Measurements from ENCODE around the gene SULT1C3. TPM values are rescaled to one million over a fixed set of nuclear protein-coding genes. Genes with fewer than 3 reads are reported as not detected.

SULT1C3 gene
- total and polyA plus RNA-seq, 2 of the 13 experiments (the other 11 are each of a cell fraction or from before 2014, with no cell fraction given): not detected

- TF ChIP-seq FOSL2 (CRISPR knock-in tag; IDR thresholded peaks at IDR 0.05) (peak; percentile 41; the same call in 1 of the 2 replicates), ZNF552 (CRISPR knock-in tag; IDR thresholded peaks at IDR 0.05; ENCODE audit: borderline replicate concordance) (no peak), CCAR2 (optimal IDR thresholded peaks at IDR 0.05; ENCODE audit: low read depth, low read length) (no peak), ZNF33A (CRISPR knock-in tag; IDR thresholded peaks at IDR 0.05; ENCODE audit: borderline replicate concordance) (peak; percentile 50; the same call in 1 of the 2 replicates), MYPOP (CRISPR knock-in tag; IDR thresholded peaks at IDR 0.05) (0 out of 2 replicates have a peak, but pooled peaks have one; percentile 47), TMF1 (CRISPR knock-in tag; IDR thresholded peaks at IDR 0.05; ENCODE audit: low read depth) (no peak), ZNF136 (CRISPR knock-in tag; IDR thresholded peaks at IDR 0.05; ENCODE audit: low read depth) (no peak), ZNF788 (CRISPR knock-in tag; IDR thresholded peaks at IDR 0.05; ENCODE audit: borderline replicate concordance) (0 out of 2 replicates have a peak, but pooled peaks have one; percentile 45), TARDBP (CRISPR knock-in tag; IDR thresholded peaks at IDR 0.05) (peak; percentile 38; the same call in 1 of the 2 replicates), ZNF547 (CRISPR knock-in tag; IDR thresholded peaks at IDR 0.05) (0 out of 2 replicates have a peak, but pooled peaks have one; percentile 43), TBP (CRISPR knock-in tag; IDR thresholded peaks at IDR 0.05) (no peak), SOX6 (IDR thresholded peaks at IDR 0.05) (no peak), SOX6 (CRISPR knock-in tag; IDR thresholded peaks at IDR 0.05) (peak; percentile 50), ZNF513 (CRISPR knock-in tag; conservative IDR thresholded peaks at IDR 0.05) (no peak), CTCF (CRISPR knock-in tag; IDR thresholded peaks at IDR 0.05) (peak; percentile 28; the same call in 1 of the 2 replicates), ATF6 (CRISPR knock-in tag; conservative IDR thresholded peaks at IDR 0.05) (no peak), RNF219 (CRISPR knock-in tag; IDR thresholded peaks at IDR 0.05) (no peak), ARNT2 (CRISPR knock-in tag; IDR thresholded peaks at IDR 0.05; ENCODE audit: low read depth) (no peak), GATAD2A (CRISPR knock-in tag; IDR thresholded peaks at IDR 0.05) (peak; percentile 32; the same call in 1 of the 2 replicates), ZNF180 (CRISPR knock-in tag; IDR thresholded peaks at IDR 0.05; ENCODE audit: borderline replicate concordance, low read depth) (no peak), ZNF747 (CRISPR knock-in tag; IDR thresholded peaks at IDR 0.05; ENCODE audit: borderline replicate concordance) (0 out of 2 replicates have a peak, but pooled peaks have one; percentile 37)
Observed at GRCh38 chr2:108288534-108289106, 48.9 kb downstream of the SULT1C3 start, which contains the start of gene SULT1C2 (continued).

Data from HepG2 (cell line).